Stimulated activated CD4-positive, alpha-beta T cell treated with anti-CD3 and anti-CD28 coated beads, Interleukin-4, amount 100 ng/mL, for 1 hour (primary cell): Measurements from ENCODE around the gene ACSBG1.
"Not testable (repeated sequence)": the region's sequence is repeated elsewhere in the genome, so short reads cannot be mapped to it uniquely, and the experiment has no call there.

ENCODE experiments used
- DNase-seq: peaks from one replicate; pipeline ENCODE4 v3.0.0-alpha.2; 2020

ACSBG1 gene

GRCh38 chr15:78247911-78248310 lies 13.5 kb upstream of the ACSBG1 start:
- DNase-seq = no peak

GRCh38 chr15:78245976-78246620 lies 11.7 kb upstream of the ACSBG1 start:
- DNase-seq = not testable (repeated sequence)

GRCh38 chr15:78245392-78245791 lies 11.0 kb upstream of the ACSBG1 start:
- not testable (repeated sequence) for DNase-seq

GRCh38 chr15:78244893-78245292 lies 10.5 kb upstream of the ACSBG1 start:
- DNase-seq = no peak

- no peak for DNase-seq
These were observed 9.7 kb upstream of the ACSBG1 start for GRCh38 chr15:78244101-78244500.

GRCh38 chr15:78243491-78243941 lies 9.2 kb upstream of the ACSBG1 start:
- no peak for DNase-seq

- no peak for DNase-seq
These were observed 8.7 kb upstream of the ACSBG1 start for GRCh38 chr15:78243058-78243457.

- no peak for DNase-seq
These were observed 7.8 kb upstream of the ACSBG1 start for GRCh38 chr15:78242128-78242527.

- DNase-seq = peak; percentile 86
These were observed 6.7 kb upstream of the ACSBG1 start for GRCh38 chr15:78241017-78241416.

GRCh38 chr15:78239811-78240210 lies 5.4 kb upstream of the ACSBG1 start:
- no peak for DNase-seq

- DNase-seq = no peak
These were observed 2.8 kb upstream of the ACSBG1 start for GRCh38 chr15:78237146-78237545.

GRCh38 chr15:78236491-78236890 lies 2.1 kb upstream of the ACSBG1 start:
- DNase-seq = no peak

GRCh38 chr15:78233496-78233895 lies 869 bp downstream of the ACSBG1 start:
- DNase-seq = no peak

- DNase-seq = no peak
These were observed 1.4 kb downstream of the ACSBG1 start for GRCh38 chr15:78232951-78233350.

GRCh38 chr15:78229431-78230406 lies 4.6 kb downstream of the ACSBG1 start:
- no peak for DNase-seq

GRCh38 chr15:78228356-78228996 lies 5.9 kb downstream of the ACSBG1 start:
- no peak for DNase-seq

- no peak for DNase-seq
These were observed 8.4 kb downstream of the ACSBG1 start for GRCh38 chr15:78225783-78226541.

- DNase-seq = no peak
These were observed 10.3 kb downstream of the ACSBG1 start for GRCh38 chr15:78224023-78224411.

GRCh38 chr15:78223396-78224022 lies 10.9 kb downstream of the ACSBG1 start:
- no peak for DNase-seq

GRCh38 chr15:78222745-78223395 lies 11.5 kb downstream of the ACSBG1 start:
- DNase-seq = no peak

GRCh38 chr15:78220713-78221112 lies 13.7 kb downstream of the ACSBG1 start:
- DNase-seq = no peak
